WTC11 (cell line): ENCODE data around the gene METTL24.

Experiments
- ATF1 ChIP-seq: sonication (generic); formaldehyde crosslinking; IDR thresholded peaks from 2 replicates; pipeline ENCODE4 v1.8.1; 2023; ENCODE audit warnings: mild to moderate bottlenecking, moderate library complexity, missing genetic modification reagents
- CTCF ChIP-seq: fragments of 200-600 bp; IDR thresholded peaks from 2 replicates; pipeline ENCODE4 v1.8.0; 2022; ENCODE audit warnings: antibody characterized with exemption
- E2F4 ChIP-seq: sonication (generic); formaldehyde crosslinking; IDR thresholded peaks from 2 replicates; pipeline ENCODE4 v1.8.1; 2022; ENCODE audit warnings: low read depth, mild to moderate bottlenecking, moderate library complexity, missing genetic modification reagents, borderline replicate concordance
- ESRRA ChIP-seq: sonication (generic); formaldehyde crosslinking; IDR thresholded peaks from 2 replicates; pipeline ENCODE4 v1.8.1; 2022; ENCODE audit warnings: mild to moderate bottlenecking, missing genetic modification reagents, borderline replicate concordance
- FOXK1 ChIP-seq: sonication (generic); formaldehyde crosslinking; IDR thresholded peaks from 2 replicates; pipeline ENCODE4 v1.8.0; 2022; ENCODE audit warnings: mild to moderate bottlenecking, moderate library complexity, missing genetic modification reagents
- MLX ChIP-seq: sonication (generic); formaldehyde crosslinking; IDR thresholded peaks from 2 replicates; pipeline ENCODE4 v1.8.1; 2023; ENCODE audit warnings: mild to moderate bottlenecking, missing genetic modification reagents, moderate library complexity
- NR2C2 ChIP-seq: sonication (generic); formaldehyde crosslinking; IDR thresholded peaks from 2 replicates; pipeline ENCODE4 v1.8.0; 2022; ENCODE audit warnings: mild to moderate bottlenecking, missing genetic modification reagents
- PRDM15 ChIP-seq: sonication (generic); formaldehyde crosslinking; IDR thresholded peaks from 2 replicates; pipeline ENCODE4 v1.8.0; 2022; ENCODE audit warnings: missing genetic modification reagents
- ZSCAN18 ChIP-seq: fragments of 250-450 bp; sonication (Bioruptor Pico); IDR thresholded peaks from 2 replicates; pipeline ENCODE4 v2.1.2; 2022; ENCODE audit warnings: mild to moderate bottlenecking, moderate library complexity
- TF ChIP-seq, protein P1 (sequence below): fragments of 250-450 bp; sonication (Bioruptor Pico); IDR thresholded peaks from 2 replicates; pipeline ENCODE4 v1.8.0; 2021; ENCODE audit warnings: mild to moderate bottlenecking
- TF ChIP-seq, protein P2 (sequence below): sonication (generic); formaldehyde crosslinking; IDR thresholded peaks from 2 replicates; pipeline ENCODE4 v1.8.1; 2023; ENCODE audit warnings: mild to moderate bottlenecking, moderate library complexity, missing genetic modification reagents

DNA sequence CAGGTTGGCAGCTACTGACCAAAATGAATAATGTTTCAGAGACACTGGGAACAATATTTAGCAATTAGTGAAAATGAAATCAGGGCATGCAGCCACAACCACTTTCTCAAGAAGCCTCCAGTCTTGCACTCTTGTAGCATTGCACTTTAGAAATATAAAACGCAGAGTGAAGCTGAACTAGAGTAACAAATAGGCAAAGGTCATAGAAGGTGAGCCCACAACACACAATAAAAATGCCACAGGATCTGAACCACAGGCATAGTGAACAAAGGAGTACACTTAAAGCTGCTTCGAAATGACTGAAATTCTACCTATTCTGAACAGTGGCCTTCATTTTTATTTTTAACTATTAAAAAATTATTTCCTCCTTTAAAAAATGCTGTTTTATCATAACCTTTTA is 32.3 kb upstream of the METTL24 start:
- TF ChIP-seq MLX, result no peak
- TF ChIP-seq, protein P1, sequence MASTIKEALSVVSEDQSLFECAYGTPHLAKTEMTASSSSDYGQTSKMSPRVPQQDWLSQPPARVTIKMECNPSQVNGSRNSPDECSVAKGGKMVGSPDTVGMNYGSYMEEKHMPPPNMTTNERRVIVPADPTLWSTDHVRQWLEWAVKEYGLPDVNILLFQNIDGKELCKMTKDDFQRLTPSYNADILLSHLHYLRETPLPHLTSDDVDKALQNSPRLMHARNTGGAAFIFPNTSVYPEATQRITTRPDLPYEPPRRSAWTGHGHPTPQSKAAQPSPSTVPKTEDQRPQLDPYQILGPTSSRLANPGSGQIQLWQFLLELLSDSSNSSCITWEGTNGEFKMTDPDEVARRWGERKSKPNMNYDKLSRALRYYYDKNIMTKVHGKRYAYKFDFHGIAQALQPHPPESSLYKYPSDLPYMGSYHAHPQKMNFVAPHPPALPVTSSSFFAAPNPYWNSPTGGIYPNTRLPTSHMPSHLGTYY (CRISPR knock-in tag), result no peak
- no peak for TF ChIP-seq NR2C2
- no peak for TF ChIP-seq E2F4
- TF ChIP-seq, protein P2, sequence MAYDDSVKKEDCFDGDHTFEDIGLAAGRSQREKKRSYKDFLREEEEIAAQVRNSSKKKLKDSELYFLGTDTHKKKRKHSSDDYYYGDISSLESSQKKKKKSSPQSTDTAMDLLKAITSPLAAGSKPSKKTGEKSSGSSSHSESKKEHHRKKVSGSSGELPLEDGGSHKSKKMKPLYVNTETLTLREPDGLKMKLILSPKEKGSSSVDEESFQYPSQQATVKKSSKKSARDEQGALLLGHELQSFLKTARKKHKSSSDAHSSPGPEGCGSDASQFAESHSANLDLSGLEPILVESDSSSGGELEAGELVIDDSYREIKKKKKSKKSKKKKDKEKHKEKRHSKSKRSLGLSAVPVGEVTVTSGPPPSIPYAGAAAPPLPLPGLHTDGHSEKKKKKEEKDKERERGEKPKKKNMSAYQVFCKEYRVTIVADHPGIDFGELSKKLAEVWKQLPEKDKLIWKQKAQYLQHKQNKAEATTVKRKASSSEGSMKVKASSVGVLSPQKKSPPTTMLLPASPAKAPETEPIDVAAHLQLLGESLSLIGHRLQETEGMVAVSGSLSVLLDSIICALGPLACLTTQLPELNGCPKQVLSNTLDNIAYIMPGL (CRISPR knock-in tag), result no peak
- no peak for TF ChIP-seq CTCF
- no peak for TF ChIP-seq PRDM15
- TF ChIP-seq FOXK1 (CRISPR knock-in tag), result no peak
- TF ChIP-seq ZSCAN18 (CRISPR knock-in tag), result no peak
- TF ChIP-seq ATF1 (CRISPR knock-in tag), result no peak
- TF ChIP-seq ESRRA (CRISPR knock-in tag), result no peak
